GM19438 (cell line): ENCODE measurements around the gene C16orf96.

Experiments
- ATAC-seq: cut with Tn5 transposase; IDR thresholded peaks from one replicate; pipeline ENCODE4 v1.9.1; 2021; ENCODE audit warnings: low read depth; ENCODE audit not compliant: unreplicated experiment

Gene C16orf96

GRCh38 chr16:4556112-4556511 is at the start of gene C16orf96:
Gene C16orf96, plus strand, starts transcription at chr16:4556340. Its CDS starts 150 bp downstream, at chr16:4556490.
- ATAC-seq = no peak

GRCh38 chr16:4506450-4506849 is 49.7 kb upstream of the C16orf96 start:
- ATAC-seq = no peak

- no peak for ATAC-seq
Observed at GRCh38 chr16:4507588-4508345, 48.4 kb upstream of the C16orf96 start.

GRCh38 chr16:4508806-4509205 is 47.3 kb upstream of the C16orf96 start:
- no peak for ATAC-seq

- ATAC-seq = no peak
Observed at GRCh38 chr16:4509420-4509819, 46.7 kb upstream of the C16orf96 start.

- no peak for ATAC-seq
Observed at GRCh38 chr16:4510131-4510530, 46.0 kb upstream of the C16orf96 start.

- no peak for ATAC-seq
Observed at GRCh38 chr16:4510747-4511426, 45.3 kb upstream of the C16orf96 start.

- ATAC-seq = no peak
Observed at GRCh38 chr16:4511441-4512082, 44.6 kb upstream of the C16orf96 start.

GRCh38 chr16:4512473-4512872 is 43.7 kb upstream of the C16orf96 start:
- no peak for ATAC-seq

- no peak for ATAC-seq
Observed at GRCh38 chr16:4513086-4513860, 42.9 kb upstream of the C16orf96 start.

GRCh38 chr16:4513881-4514280 is 42.3 kb upstream of the C16orf96 start:
- ATAC-seq = no peak

GRCh38 chr16:4514606-4515005 is 41.5 kb upstream of the C16orf96 start:
- ATAC-seq = no peak

- ATAC-seq = peak; percentile 49
Observed at GRCh38 chr16:4515611-4516233, 40.4 kb upstream of the C16orf96 start.

GRCh38 chr16:4517812-4518680 is 38.1 kb upstream of the C16orf96 start:
- no peak for ATAC-seq

- no peak for ATAC-seq
Observed at GRCh38 chr16:4519274-4520058, 36.7 kb upstream of the C16orf96 start.

GRCh38 chr16:4520913-4521312 is 35.2 kb upstream of the C16orf96 start:
- no peak for ATAC-seq

GRCh38 chr16:4522051-4522581 is 34.0 kb upstream of the C16orf96 start:
- ATAC-seq = no peak

- ATAC-seq = no peak
Observed at GRCh38 chr16:4523686-4524085, 32.5 kb upstream of the C16orf96 start.
